Epithelial cell of esophagus (primary cell): ENCODE results near the gene ADAM20.

Source experiments
- DNase-seq: peaks from one replicate; pipeline ENCODE4 v3.0.0; 2010; ENCODE audit warnings: low read depth
- H3K4me3 ChIP-seq: 2 replicates; pipeline ENCODE4 v1.5.1; 2011; ENCODE audit warnings: mild to moderate bottlenecking, low read length, control low read depth
- CTCF ChIP-seq: IDR thresholded peaks from 2 replicates; pipeline ENCODE4 v1.5.1; 2011; ENCODE audit warnings: low read depth, mild to moderate bottlenecking, low read length, control low read depth, inconsistent platforms; ENCODE audit not compliant: insufficient read depth; ENCODE audit errors: missing control alignments

ADAM20 gene

GRCh38 chr14:70558356-70558755, 23.6 kb upstream of the ADAM20 start:
- DNase-seq = no peak
- no peak overlapping the region for H3K4me3 ChIP-seq
- no peak for TF ChIP-seq CTCF

GRCh38 chr14:70555890-70556289, 21.1 kb upstream of the ADAM20 start:
- peak; percentile 38 for DNase-seq
- H3K4me3 ChIP-seq = peak overlapping the region; percentile 13
- no peak for TF ChIP-seq CTCF

GRCh38 chr14:70538087-70538486, 3.3 kb upstream of the ADAM20 start:
- no peak for TF ChIP-seq CTCF
- no peak overlapping the region for H3K4me3 ChIP-seq
- DNase-seq = no peak

- TF ChIP-seq CTCF = no peak
- no peak for DNase-seq
- H3K4me3 ChIP-seq = no peak overlapping the region
These were observed 2.0 kb upstream of the ADAM20 start for GRCh38 chr14:70536830-70537229.

- DNase-seq = no peak
- TF ChIP-seq CTCF = no peak
- no peak overlapping the region for H3K4me3 ChIP-seq
These were observed 4.4 kb downstream of the ADAM20 start for GRCh38 chr14:70530417-70530816.

- no peak for DNase-seq
- TF ChIP-seq CTCF = no peak
- H3K4me3 ChIP-seq = no peak overlapping the region
These were observed 7.2 kb downstream of the ADAM20 start for GRCh38 chr14:70527501-70528105.

- DNase-seq = no peak
- H3K4me3 ChIP-seq = no peak overlapping the region
- no peak for TF ChIP-seq CTCF
These were observed 9.1 kb downstream of the ADAM20 start for GRCh38 chr14:70525691-70526090.
